Kidney (tissue), 14 donors: Measurements from ENCODE around the gene CYP4F8. TPM values are rescaled to one million over a fixed set of nuclear protein-coding genes. Genes with fewer than 3 reads are reported as not detected.

Source experiments
- DNase-seq, 5 donors: peaks; one replicate each; pipeline ENCODE4 v3.0.0-alpha.2; 2013 to 2020
- FAIRE-seq: peaks from 2 replicates; lab custom pipeline; 2012; peaks lifted over from hg19 to GRCh38; lab: Jason Lieb, UNC
- H3K27ac ChIP-seq, 2 donors: one replicate each; pipeline ENCODE4 v1.7.0; 2013; ENCODE audit warnings: low read depth in 2 of 2, low read length in 2 of 2, inconsistent platforms in 1 of 2
- H3K27me3 ChIP-seq: one replicate; pipeline ENCODE4 v1.7.1; 2013; ENCODE audit warnings: low read length, inconsistent platforms; ENCODE audit not compliant: control insufficient read depth, insufficient read depth
- H3K36me3 ChIP-seq, 3 donors: one replicate each; pipeline versions ENCODE4 v1.7.0 to v1.7.1; 2013; ENCODE audit warnings: low read length in 3 of 3, control low read depth in 1 of 3, inconsistent platforms in 1 of 3; ENCODE audit not compliant: insufficient read depth in 3 of 3, control insufficient read depth in 2 of 3
- H3K4me1 ChIP-seq, 3 donors: one replicate each; pipeline versions ENCODE4 v1.7.0 to v1.7.1; 2013; ENCODE audit warnings: low read length in 3 of 3, inconsistent platforms in 1 of 3, low read depth in 1 of 3; ENCODE audit not compliant: control insufficient read depth in 2 of 3, insufficient read depth in 2 of 3
- H3K4me3 ChIP-seq, 3 donors: one replicate each; pipeline versions ENCODE4 v1.7.0 to v1.8.1; 2013; ENCODE audit warnings: low read length in 3 of 3, control low read depth in 1 of 3, inconsistent platforms in 1 of 3
- H3K9ac ChIP-seq, 3 donors: one replicate each; pipeline versions ENCODE4 v1.7.0 to v1.7.1; 2013; ENCODE audit warnings: low read length in 3 of 3, control low read depth in 1 of 3, inconsistent platforms in 1 of 3
- H3K9me3 ChIP-seq, 3 donors: one replicate each; pipeline versions ENCODE4 v1.7.0 to v1.7.1; 2013; ENCODE audit warnings: low read length in 3 of 3, control low read depth in 1 of 3, inconsistent platforms in 1 of 3; ENCODE audit not compliant: control insufficient read depth in 2 of 3, insufficient read depth in 1 of 3
- intact Hi-C: fragments of 100-400 bp; cut with DNase I; formaldehyde crosslinking; loops from one replicate; pipeline ENCODE4 v1.11.1; 2022
- polyA plus RNA-seq: library from polyadenylated mRNA; stranded (reverse); fragments of 350-450 nt; fragmentation: Illumina TruSeq; extraction: RNeasy Lipid Tissue Mini Kit (QIAGEN cat#74804); gene quantifications from one replicate; pipeline ENCODE4 v1.2.3, GENCODE V29; 2014; ENCODE audit warnings: low read depth, low replicate concordance; ENCODE audit not compliant: insufficient read depth
- total RNA-seq: library from RNA; stranded (reverse); fragmentation: NEBNext Ultra II Directional; extraction: Animal tissue kit (Norgen Biotek cat#: 25700); gene quantifications from one replicate; pipeline ENCODE4 v1.2.1, GENCODE V29; 2021
- TF ChIP-seq, protein P1 (sequence below): IDR thresholded peaks from 3 replicates; pipeline ENCODE4 v1.5.1; 2012; ENCODE audit warnings: mild to moderate bottlenecking, moderate library complexity, borderline replicate concordance; ENCODE audit not compliant: insufficient read depth; ENCODE audit errors: extremely low read depth
- donor health status: control.
- donor health status: control.
- donor health status: control.
- donor health status: control.
- donor health status: control.
- donor health status: DM: yes; HTN: yes; CAD: no.
- donor health status: Normal renal cell carcinoma (clear cell type).

CYP4F8 gene
- total and polyA plus RNA-seq, 2 donors from 2014 or later, result not detected

DNA sequence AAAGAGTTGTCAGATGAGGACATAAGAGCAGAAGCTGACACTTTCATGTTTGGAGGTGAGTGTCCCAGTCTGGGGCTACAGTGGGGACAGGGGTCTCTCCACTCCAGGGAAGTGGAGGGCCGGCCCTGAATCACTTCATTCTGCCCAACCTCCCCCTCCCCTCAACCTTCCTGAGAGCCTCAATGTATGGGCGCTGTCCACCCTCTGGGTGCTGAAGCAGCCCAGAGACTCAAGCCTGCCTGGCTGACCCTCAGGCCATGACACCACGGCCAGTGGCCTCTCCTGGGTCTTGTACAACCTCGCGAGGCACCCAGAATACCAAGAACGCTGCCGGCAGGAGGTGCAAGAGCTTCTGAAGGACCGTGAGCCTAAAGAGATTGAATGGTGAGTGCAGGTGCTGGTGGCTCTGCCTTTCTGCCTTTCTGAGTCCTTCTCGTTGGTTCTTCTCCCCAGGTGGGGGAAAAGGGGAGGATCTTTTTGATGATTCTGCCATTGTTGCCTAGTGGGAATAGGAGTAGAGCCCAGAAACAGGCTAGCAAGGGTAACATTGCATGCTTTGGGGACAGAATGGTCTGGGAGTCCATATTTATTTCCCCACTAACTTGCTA, 8.8 kb downstream of the CYP4F8 start:
- Histone ChIP-seq H3K27ac (no peak overlapping the region), H3K36me3 (no peaks in the 10 kb centered on the region), H3K4me3 (no peak overlapping the region), H3K27me3 (no peaks in the 10 kb centered on the region), H3K4me1 (no peaks in the 10 kb centered on the region), H3K9me3 (no peaks in the 10 kb centered on the region), H3K9ac (no peak overlapping the region)
- DNase-seq, result peak in 3 of 5 donors; percentile 30 to 53 (median 43)
- no peak for FAIRE-seq
- TF ChIP-seq, protein P1, sequence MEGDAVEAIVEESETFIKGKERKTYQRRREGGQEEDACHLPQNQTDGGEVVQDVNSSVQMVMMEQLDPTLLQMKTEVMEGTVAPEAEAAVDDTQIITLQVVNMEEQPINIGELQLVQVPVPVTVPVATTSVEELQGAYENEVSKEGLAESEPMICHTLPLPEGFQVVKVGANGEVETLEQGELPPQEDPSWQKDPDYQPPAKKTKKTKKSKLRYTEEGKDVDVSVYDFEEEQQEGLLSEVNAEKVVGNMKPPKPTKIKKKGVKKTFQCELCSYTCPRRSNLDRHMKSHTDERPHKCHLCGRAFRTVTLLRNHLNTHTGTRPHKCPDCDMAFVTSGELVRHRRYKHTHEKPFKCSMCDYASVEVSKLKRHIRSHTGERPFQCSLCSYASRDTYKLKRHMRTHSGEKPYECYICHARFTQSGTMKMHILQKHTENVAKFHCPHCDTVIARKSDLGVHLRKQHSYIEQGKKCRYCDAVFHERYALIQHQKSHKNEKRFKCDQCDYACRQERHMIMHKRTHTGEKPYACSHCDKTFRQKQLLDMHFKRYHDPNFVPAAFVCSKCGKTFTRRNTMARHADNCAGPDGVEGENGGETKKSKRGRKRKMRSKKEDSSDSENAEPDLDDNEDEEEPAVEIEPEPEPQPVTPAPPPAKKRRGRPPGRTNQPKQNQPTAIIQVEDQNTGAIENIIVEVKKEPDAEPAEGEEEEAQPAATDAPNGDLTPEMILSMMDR, result no peak
- intact Hi-C loops, result loop anchor here (10.0 kb wide), 1 partner anchor 241 kb away; no protein-coding TSS in a partner anchor

DNA sequence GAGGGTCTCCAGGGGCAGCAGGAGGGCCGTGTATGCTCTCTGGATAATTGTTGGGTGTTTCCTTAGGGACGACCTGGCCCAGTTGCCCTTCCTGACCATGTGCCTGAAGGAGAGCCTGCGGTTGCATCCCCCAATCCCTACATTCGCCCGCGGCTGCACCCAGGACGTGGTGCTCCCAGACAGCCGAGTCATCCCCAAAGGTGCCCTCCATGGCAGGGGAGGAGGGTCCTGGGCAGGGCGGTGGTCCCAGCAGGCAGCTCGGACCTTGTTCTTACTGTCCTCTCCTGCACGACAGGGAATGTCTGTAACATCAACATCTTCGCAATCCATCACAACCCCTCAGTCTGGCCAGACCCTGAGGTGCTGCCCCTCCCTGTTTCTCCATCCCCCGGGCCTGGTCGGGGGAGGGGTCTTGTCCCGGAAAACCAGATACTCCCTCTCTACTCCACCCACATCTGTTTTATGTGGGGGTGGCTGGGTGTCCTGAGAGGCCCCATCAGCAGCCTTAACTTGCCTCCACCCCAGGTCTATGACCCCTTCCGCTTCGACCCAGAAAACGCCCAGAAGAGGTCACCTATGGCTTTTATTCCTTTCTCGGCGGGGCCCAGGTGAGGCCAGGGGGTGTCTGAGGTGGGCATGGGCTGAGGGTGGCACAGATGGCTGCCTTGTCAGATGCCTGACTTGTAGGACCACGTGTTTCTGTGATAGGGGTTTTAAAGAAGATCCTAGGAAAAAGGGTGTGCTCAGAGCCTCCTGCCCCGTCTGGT, 13.4 kb downstream of the CYP4F8 start:
- Histone ChIP-seq H3K4me1 (peaks cover 0 to 2% (median 0%) of the 10 kb centered on the region in 3 donors), H3K9ac (no peak overlapping the region), H3K27me3 (no peaks in the 10 kb centered on the region), H3K4me3 (no peak overlapping the region), H3K36me3 (no peaks in the 10 kb centered on the region), H3K9me3 (no peaks in the 10 kb centered on the region), H3K27ac (no peak overlapping the region)
- intact Hi-C loops, result loop anchor here (10.0 kb wide), 1 partner anchor 236 kb away; no protein-coding TSS in a partner anchor
- no peak for DNase-seq
- FAIRE-seq, result no peak
- TF ChIP-seq, protein P1, result no peak

DNA sequence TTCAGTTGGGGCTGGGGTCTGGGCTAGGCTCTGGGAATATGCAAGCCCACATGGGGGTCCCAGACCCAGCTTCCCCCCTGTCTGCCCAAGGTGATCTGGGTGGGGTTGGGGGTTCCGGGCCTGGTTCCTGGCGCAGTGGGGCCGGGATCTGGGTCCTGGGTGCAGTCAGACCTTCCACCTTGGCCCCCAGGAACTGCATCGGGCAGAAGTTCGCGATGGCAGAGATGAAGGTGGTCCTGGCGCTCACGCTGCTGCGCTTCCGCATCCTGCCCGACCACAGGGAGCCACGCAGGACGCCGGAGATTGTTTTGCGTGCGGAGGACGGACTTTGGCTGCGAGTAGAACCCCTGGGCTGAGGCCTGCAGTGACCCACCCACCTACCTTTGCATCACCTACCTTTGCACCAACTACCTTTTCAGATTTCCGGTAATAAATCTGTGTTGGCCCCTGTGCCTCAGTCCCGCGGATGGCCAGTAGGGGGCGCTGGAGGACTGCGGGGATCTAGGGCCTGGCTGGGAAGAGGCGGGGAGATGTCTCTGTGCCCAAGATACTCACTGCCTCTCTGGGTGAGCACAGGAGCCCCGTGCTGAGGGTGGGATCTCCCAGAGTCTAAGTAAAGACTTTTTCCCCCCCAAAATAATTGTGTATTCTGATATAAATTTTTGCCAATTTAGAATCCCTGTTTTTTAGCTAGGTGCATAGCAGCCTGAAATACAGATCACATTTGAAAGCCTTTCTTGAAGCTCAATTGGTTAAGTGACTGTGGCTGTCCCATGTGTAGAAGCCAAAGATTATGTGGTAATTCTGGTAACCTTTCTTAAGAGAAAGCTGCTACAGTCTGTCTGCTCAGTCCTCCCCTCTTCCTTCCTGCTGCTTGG, 14.2 kb downstream of the CYP4F8 start:
- Histone ChIP-seq H3K9ac (no peak overlapping the region), H3K36me3 (no peaks in the 10 kb centered on the region), H3K4me3 (no peak overlapping the region), H3K27me3 (no peaks in the 10 kb centered on the region), H3K9me3 (no peaks in the 10 kb centered on the region), H3K4me1 (peaks cover 0 to 2% (median 0%) of the 10 kb centered on the region in 3 donors), H3K27ac (no peak overlapping the region)
- DNase-seq, result peak; percentile 45 to 89 (median 66)
- intact Hi-C loops, result loop anchor here (10.0 kb wide), 1 partner anchor 236 kb away; no protein-coding TSS in a partner anchor
- TF ChIP-seq, protein P1, result peak; percentile 87
- FAIRE-seq, result no peak
